ENCODE data around the gene EOLA1.
"Not testable (repeated sequence)": the region's sequence is repeated elsewhere in the genome, so short reads cannot be mapped to it uniquely, and the experiment has no call there.

EOLA1 gene

DNA sequence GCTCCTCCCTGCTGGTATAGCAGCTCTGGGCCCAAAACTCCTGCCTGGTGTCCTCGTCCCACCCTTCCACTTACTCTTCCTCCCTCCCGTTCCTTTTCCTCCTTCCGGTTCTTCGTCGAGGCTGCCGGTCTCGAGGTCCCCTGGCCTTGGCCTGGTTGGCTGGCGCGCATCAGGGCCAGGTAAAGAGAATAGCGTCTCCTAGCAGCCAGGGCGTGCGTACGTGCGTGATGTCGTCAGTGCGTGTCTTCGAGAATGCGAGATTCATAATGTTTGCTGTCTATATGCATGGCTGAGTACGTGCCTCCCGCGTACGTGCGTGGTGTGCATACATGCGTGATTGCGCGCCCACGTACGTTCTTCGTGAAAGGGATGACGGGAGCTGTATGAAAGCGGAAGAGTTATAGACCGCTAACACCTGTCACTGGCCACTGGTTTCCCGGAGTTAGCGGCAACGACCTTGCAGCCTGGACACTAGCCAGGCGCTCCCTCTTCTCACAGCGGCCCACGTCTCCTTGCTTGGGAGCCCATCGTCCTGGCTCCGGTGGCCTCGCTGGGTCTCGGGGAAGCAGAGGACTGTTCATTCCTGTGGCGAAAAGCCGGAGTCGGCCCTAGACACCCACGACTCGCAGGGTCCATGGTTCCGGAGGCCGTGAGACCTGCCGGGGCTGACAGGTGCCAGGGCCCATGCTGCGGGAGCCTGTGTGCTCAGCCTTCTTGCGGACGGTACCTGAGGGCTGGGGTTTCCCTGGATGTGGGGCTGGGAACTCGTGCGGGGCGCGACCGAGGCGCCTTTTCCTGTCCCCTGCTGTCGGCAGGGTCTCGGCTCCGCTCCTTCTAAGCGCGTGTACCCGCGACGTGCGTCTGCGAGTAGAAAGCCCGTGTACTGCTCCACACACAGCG is at the start of gene EOLA1:
Gene EOLA1, plus strand, starts transcription at position 392 of the 900 bp plus-strand sequence. CDS start 4,619 bp downstream, outside the sequence.
- peak in 1 of 2 donors; percentile 92 for DNase-seq

DNA sequence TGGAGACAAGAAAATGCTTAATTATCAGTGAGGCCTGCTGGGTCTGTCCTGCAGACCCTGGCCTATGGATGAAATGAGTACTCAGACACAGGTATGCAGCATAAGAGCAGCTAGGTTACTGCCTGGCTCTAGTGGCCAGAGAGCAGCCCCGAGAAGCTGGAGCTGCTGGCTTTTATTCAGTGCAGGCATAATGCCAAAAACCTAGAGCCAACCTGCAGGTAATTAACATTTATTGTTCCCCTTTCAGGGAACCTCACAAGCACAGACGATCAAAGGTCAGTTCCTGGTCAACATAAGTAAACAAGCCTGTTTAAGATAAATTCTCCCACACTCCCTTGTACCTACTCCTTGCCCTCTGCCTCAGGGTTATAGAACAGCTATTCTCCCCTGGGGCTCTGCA is 49.0 kb upstream of the EOLA1 start:
- no peak for DNase-seq

DNA sequence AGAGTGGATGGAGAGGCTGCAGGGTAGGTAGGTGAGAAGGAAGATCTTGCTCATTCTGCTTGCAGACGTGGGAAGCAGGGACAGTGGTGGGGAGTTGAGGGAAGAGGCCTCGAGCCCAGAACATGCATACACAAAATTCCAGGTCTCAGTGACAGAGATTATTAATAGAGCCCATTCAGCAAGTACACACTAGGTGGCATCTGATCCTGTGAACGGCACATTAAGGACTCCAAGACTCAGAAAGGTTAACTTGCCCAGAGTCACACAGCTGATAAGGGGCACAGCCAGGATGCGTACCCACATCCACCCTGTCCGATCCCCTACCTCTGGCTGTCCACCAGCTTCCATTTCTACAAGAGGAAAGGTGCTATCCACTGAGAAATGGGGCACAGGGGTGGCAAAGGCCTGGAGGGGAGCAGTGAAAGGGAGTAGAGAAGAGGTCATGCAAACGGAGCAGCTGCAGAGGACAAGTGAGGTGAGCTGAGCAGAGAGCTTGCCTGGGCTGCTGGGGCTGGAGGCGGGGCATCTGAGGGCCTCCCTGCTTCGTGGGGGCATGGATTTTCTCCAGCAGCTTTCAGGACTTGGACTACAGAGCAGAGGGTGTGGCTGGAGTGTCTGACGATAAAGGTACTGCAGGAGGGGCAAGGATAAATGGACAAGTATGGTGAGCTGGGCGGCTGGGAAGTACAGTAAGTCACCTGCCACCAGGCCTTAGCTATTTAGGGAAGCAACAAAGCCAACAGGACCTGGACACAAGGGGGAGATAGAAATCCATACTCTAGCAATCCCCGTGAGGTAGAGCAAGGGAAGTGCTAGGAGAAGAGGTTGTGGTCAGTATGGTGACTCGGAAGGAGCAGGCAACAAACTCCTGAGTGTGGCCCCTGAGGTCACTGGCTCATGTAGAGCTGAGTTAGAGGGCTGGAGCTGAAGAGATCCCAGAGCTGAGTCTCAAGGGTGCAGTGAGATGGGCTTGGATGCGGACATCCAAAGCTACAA is 46.9 kb upstream of the EOLA1 start:
- no peak for DNase-seq

GRCh38 chrX:149494844-149495565 is 45.8 kb upstream of the EOLA1 start:
- no peak for DNase-seq

GRCh38 chrX:149495573-149496071 is 45.2 kb upstream of the EOLA1 start:
- DNase-seq = no peak

GRCh38 chrX:149497054-149497453 is 43.8 kb upstream of the EOLA1 start:
- no peak for DNase-seq

DNA sequence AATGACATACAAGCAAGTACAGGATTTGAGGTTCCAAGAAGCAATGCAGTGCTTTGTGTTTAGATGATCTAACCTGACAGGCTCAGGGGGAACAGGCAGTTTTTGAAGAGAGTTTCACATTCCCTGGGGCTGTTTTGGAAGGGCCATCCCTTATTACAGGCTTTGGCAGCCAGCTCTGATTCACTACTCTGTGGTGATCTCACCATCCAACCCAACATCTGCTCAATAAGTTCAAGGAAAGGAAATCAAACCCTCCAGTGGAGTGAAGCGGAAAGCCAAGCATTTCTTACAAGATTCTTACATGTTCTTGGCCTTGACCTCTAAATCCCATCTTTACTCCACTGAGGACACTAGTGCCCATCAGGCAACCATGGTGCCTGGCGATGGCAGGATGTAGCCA is 43.2 kb upstream of the EOLA1 start:
- no peak for DNase-seq

GRCh38 chrX:149498767-149499166 is 42.0 kb upstream of the EOLA1 start:
- no peak for DNase-seq

DNA sequence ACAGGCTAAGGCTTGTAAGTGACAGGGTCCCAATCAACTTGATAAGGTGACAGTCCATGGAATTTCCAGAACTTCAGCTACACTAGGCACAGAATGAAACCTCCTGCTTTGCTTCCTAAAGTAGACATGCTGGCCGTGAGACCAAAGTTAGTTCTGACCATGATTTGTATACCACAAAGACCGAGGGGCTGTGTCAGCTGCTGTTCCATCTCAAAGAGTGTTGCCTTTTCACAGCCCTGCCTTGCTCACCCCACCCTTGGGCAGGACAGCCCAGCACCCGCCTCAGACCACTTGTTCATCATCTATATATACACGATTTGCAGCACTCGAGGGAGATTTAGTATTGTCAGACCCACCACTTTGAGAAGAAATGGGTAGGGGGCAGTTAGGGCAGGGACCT is 41.0 kb upstream of the EOLA1 start:
- DNase-seq = no peak

GRCh38 chrX:149502923-149503322 is 37.9 kb upstream of the EOLA1 start:
- DNase-seq = not testable (repeated sequence)

DNA sequence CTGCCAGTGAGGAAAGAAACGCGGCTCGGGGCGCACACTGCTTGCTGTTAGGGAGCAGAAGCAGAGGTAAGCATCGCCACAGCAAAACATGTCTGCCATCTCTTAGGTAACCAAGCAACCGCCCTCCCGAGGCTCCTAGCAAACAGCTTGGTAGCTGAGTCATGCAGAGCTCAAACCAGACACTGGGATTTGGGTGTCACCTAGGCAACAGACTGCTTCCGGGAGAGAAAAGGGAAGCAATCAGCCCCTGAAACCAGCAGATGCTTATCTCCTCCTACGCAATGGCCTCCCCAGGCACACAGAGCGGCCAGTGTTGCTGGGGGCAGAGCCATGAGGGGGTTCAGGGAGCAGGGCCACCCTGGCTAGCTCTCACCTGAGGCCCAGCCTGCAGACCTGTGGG is 37.4 kb upstream of the EOLA1 start:
- peak in 1 of 2 donors; percentile 69 for DNase-seq

DNA sequence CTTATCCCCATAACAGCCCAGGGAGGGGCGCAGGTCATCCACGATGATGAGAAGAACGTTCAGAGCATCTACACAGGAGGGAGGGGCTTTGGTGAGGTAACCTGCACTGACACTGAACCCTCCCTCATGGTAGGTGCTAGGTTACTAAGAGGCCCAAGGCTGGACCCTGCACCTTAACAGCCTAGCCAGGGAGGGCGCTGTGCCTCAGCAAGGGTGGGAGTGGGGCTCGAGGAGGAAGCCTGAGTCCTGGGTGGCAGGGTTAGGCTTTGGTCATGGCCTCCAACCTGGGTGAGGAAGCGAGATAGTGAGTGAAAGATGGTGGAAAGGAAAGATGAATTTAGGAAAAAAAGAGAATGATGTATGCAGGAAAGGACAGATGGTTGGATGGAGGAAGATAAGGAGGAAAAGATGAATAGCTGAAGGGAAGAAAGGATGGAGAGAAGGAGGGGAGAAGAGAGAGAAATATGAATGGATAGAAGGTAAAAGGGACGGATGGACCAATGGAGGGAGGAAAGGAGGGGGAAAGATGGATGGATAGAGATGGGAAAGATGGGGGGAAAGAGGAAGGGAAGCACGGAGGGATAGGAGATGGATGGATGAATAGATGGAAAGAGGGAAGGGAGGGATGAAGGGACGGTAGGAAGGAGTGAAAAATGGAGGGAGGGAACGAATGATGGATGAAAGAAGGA is 36.4 kb upstream of the EOLA1 start:
- DNase-seq = peak in 1 of 2 donors; percentile 2

- peak; percentile 36 to 53 for DNase-seq
These were observed 35.7 kb upstream of the EOLA1 start, which contains the start of gene IDS for GRCh38 chrX:149504915-149505651. TSS of gene IDS (minus strand) at chrX:149505306. CDS start at chrX:149505137, 169 bp downstream.

GRCh38 chrX:149505671-149506070 is 35.1 kb upstream of the EOLA1 start:
- DNase-seq = no peak

DNA sequence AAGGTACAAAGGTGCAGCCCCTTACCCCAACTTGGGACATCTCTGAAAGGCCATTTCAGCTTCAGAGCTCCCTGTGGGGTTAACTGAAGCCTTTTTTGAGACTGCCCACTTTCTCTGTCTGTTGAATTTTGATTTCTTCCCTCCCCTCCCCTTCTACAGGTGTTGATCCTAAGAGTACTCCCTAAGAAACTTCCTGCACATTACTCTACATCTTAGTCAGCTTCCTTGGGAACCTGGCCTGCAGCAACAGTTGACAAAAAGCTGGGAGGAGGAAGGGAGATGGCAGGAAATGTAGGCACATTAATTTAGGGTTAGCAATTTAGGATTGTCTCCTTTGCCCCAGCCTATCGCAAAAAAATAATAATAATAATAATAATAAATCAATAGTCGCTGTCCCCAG is 34.5 kb upstream of the EOLA1 start:
- no peak for DNase-seq

GRCh38 chrX:149508467-149508866 is 32.3 kb upstream of the EOLA1 start:
- DNase-seq = no peak

DNA sequence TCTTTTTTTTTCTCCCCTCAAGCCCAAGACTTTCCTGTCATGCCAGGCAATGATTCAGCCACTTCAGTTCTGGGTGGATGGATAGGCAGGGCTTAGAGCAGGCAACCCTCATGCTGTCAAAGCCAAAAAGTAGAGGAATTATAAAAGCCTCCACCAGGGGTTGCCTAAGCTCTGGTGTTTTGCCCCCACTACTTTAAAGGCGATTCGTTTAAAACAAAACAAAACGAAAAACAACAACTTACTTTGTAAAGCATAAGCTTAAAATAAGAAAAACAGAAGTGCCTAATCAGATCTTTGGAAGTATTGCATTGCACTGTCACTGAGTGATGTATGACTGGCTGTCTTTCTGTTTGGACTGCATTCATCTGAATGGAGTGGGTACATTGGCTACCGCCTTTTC is 30.4 kb upstream of the EOLA1 start:
- DNase-seq = peak in 1 of 2 donors; percentile 63

- DNase-seq = no peak
These were observed 29.7 kb upstream of the EOLA1 start for GRCh38 chrX:149511081-149511480.

DNA sequence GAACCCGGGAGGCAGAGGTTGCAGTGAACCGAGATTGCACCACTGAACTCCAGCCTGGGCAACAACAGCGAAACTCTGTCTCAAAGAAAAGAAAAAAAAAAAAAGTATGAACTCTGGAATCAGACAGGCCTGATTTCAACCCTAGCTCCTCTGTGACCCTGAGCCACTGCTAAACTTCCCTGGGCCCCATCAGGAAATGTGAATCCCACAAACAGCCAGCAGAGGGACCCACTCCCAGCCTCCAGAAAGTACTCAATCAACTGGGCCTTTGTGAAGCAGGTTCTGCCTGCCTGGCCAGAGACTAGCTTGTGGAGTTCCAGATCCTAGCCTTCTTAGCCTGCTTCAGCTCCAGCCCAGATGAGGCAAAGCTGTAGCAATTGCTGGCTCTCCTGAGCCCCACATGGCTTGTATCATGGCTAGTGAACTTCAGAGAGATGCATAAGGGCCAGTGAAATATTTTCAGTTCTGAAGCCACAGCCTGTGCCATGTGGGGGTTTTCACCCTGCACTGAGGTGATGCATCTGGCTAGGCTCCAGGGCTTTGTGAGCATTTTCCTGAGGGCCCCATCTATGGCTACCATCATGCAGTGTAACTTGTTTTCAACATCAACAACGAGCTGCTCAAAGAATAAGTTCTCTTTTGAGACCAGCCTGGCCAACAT is 28.5 kb upstream of the EOLA1 start:
- peak in 1 of 2 donors; percentile 1 for DNase-seq

DNA sequence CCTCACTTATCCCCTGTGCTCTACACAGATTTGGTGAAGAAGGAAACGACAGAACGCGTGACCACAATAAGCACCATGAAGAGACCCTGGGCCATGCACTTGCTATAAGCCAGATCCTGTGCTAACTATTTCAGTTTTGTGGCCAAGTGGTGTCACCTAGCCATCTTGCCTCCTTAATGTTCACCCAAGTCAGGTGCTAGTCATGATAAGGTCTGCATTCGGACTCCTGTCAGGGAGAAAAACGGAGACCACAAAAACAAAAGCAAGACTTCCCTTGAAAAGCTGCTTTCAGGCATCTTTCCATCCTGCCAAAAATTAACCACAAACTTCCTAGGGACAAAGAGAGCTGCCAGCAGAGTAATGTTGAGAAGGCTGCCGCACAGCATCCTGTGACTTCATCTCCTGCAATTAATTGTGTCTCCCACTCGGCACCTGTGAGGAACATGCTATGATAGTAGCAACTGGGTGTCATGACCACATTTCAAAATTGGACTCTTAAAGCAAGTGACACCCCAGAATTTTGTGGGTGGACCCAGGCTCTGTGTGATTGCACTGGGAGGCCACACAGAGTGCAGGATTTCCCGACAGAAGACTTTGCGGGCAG is 26.9 kb upstream of the EOLA1 start:
- DNase-seq = no peak

All from bone marrow (tissue), 2 donors.